Activated CD8-positive, alpha-beta memory T cell treated with anti-CD3 and anti-CD28 coated beads, Interleukin-2, amount 50 U/mL, for 4 hours (primary cell): ENCODE data around the gene GPATCH11.

Experiments used
- DNase-seq: peaks from one replicate; pipeline ENCODE4 v3.0.0-alpha.2; 2020

GPATCH11 gene

DNA sequence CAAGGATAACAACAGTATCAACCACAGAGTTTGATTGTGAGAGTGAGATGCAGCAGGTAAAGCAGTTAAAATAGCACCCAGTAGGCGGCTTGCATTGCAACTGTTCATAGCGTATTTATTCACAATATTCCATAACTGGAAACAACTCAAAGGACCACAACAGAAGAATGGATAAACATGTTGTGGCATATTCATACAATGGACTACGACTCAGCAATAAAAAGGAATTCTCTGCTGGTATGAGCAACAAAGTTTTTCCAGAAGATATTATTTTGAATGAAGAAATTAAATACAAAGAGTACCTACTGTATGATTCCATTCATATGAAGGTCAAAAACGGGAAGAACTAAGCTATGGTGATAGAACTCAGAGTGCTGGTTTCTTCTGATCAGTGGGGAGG, 25.2 kb downstream of the GPATCH11 start:
- DNase-seq, result no peak

DNA sequence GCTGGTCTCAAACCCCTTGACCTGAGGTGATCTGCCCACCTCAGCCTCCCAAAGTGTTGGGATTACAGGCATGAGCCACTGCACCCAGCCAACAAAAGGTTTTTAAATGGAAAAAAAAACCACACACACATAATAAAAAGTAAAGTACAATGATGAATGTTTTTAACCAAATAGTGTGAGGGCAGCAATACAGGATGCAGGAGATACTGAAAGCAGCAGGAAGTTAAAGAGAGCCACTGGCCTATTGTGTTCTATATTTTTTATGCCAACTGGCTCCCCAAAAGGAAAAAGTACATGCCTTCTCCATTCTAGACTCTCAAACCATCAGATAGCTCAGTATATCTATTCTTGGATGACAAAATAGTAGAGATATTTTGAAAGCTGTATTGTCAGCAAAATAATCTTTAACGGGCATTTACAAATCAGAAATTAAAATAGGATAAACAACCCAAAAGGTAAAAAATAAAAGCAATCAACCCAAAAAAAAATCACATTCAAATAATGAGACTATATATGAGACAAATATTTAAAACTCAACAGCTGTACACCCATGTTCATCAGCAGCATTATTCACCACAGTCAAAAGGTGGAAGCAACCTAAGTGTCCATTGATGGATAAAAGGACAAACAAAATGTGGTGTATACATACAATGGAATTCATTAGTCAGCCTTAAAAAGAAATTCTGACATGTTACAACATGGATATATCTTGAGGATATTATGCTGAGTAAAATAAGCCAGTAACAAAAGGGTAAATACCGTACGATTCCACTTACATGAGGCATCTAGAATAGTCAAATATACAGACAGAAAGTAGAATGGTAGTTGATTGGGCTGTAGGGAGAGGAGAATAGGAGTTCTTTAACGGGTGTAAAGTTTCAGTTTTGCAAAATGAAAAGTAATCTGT, 26.2 kb downstream of the GPATCH11 start:
- DNase-seq, result no peak

DNA sequence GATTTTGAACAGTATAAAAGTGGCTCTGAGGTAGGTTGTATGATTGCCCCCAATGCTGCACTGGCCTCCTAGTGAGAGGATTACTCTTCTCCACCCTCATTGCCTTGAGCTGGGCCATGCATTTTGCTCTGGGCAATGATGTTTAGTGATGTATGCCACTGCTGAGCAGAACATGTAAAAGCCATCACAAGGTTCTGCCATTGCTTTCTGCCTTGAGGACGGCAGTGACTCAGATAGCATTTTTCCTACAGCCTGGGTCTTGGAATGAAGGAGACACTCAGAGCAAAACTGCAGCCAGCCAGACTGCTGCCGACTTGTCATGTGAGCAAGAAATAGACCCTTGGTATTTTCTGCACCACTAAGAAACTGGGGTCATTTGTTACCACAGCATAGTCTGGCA, 27.6 kb downstream of the GPATCH11 start:
- no peak for DNase-seq

DNA sequence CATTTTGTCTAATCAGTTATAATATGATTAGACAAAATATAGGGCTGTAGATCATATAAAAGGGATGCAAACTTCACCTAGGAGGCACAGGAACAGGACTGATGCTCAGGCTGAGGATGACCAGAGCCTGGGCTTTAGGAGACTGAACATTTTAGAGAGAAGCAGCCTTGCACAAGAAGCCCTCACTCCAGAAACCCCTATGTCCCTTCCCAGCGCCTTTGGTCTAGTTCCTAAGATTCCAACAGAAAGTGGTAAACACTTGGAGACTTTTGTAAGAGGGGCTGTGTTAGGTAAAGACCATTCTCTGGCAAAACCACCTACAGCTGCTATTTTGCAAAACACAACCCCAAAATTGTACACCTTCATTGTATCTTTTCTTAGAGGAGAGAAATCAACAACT, 33.2 kb downstream of the GPATCH11 start:
- no peak for DNase-seq

DNA sequence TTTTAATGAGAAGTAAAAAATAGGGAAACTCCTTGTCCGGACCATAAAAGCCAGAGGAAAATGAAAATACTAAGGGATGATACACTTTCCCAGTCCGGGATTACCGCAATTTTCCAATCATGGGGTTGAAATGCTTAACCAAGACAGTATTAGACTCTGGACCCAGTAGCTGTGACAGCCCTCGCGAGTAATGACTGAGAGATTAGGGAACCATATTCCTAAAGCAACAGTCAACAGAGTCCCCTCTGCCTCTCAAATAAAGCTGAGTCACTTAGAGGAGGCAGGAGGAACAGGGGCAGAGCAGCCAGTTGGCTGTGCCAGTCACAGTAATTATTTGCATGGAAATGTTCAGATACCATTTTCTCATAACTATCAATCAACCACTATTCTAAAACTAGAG, 34.8 kb downstream of the GPATCH11 start:
- DNase-seq, result no peak

DNA sequence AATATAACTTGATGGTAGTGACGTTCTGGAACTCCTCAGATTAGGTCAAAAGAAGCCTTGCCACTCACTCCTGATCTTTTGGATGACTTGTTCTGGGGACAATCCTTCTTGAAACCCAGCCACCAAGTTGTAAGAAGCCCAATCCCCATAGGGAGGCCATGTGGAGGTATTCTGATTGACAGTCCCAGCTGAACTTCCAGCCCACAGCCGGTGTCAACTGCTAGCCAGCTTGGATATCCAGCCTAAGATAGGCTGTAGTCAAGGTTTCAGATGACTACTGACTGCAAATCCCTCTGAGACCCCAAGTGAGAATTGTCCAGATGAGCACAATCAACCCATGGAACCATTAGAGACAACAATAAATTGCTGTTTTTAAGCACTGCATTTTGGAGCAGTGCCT, 41.1 kb downstream of the GPATCH11 start:
- no peak for DNase-seq

DNA sequence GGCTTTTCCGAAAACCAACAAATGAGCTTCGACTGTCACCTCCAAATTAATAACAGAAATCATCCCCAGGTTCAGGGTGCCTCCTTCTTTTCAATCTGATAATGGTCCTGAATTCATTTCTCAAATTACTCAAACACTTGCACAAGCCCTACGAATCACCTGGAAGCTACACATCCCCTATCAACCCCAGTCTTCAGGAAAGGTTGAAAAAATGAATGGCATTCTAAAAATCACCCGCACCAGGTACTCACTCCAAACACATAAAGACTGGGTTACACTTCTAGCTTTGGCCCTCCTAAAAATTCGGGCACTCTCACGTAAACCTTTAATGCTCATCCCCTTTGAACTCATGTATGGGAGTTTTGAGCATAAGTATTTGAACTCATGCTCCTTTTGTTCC, 48.6 kb downstream of the GPATCH11 start:
- no peak for DNase-seq

DNA sequence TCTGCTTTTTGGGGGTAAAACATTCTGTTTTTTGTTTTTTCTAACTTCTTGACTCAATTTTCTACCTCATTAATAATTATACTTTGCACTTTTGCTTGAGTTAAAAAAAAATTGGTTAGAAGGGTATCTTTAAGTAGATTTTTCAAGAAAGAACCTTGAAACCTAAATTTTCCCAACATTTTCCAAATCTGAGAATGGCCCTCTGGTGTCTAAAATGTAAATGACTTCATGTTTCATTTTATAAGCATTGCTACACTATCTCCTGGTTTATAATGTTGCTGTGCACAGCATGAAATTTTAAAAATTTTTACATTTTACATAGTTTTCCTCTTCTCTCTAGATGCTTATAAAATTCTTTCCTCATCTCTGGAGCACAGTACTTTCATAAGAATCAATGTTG, 58.2 kb downstream of the GPATCH11 start:
- no peak for DNase-seq

DNA sequence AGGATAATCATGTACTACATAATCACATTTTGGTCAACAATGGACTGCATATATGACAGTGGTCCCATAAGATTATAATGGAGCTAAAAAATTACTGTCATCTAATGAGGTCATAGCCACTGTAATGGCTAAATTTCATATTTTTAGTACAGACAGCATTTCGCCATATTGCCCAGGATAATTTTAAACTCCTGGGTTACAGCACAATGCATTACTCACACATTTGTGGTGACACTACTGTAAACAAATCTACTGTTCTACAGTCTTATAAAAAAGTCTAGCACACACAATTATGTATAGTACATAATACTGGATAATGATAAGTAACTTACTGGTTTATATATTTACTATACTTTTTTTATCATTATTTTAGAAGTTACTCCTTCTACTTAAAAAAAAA, 59.7 kb downstream of the GPATCH11 start:
- no peak for DNase-seq

DNA sequence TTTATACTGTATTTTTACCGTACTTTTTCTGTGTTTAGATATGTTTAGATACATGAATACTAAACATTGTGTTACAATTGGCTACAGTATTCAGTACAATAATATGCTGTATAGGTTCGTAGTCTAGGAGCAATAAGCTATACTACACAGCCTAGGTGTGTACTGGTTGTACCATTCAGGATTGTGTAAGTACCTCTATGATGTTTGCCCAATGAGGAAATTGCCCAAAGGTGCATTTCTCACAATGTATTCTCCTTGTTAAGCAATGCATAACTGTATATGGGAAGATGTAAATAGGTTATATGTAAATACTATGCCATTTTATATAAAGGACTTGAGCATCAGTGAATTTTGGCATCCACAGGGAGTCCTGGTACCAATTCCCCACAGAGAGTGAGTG, 61.7 kb downstream of the GPATCH11 start:
- no peak for DNase-seq

DNA sequence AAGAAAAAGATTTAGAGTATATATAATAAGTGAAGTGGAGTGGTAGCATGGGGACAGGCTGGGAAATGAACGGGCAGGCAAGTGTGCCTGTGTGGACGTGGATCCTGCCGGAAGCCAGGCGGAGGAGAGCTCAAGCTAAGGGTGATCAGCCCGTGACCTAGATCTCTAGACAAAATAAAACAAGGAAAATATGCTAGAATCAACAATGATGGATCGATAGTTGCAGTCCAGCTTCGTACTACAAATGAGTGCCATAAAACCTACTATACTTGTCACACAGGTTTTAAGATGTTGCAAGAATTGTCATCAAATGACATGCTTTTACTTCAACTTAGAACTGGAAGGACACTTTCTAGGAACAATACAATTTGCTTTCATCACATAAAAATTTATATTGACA, 64.0 kb downstream of the GPATCH11 start:
- no peak for DNase-seq
